ENCODE measurements around the gene RNF148.
"Not testable (repeated sequence)": the region's sequence is repeated elsewhere in the genome, so short reads cannot be mapped to it uniquely, and the experiment has no call there.

Gene RNF148

DNA sequence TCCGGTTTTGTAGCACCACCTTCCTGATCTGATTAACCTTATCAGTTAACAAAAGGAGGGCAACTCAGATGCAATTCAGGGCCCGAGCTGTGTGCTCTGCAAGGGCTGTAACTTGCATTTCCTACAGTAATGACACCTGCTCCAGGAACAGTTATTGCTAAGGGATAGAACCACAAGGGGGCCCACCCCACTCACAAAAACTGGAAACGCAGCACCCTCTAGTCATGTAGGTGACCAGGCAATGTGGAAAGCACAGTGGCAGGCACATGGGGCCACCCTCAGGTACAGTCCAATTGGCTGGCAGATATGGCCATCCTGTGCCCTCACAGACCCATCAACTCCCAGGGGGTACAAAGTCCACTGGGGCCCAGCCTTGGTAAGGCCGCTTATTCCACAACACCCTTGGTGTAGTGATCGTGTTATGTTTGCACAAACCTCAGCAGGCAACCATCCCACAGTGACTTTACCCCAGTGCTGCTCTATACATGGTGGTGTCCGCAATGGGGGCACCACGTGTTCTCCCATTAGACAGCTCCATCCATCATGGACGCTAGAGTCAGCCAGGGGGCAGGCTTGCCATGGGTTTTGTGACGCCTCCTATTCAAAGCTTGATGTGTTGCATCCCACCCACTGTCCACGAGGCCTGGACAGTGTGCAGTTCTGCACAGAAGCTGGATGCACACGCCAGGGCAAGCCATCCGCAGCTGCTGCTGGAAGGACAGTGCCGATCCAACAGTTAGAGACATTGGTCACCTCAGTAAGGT lies 13.2 kb downstream of the RNF148 start:
- no peak for DNase-seq

DNA sequence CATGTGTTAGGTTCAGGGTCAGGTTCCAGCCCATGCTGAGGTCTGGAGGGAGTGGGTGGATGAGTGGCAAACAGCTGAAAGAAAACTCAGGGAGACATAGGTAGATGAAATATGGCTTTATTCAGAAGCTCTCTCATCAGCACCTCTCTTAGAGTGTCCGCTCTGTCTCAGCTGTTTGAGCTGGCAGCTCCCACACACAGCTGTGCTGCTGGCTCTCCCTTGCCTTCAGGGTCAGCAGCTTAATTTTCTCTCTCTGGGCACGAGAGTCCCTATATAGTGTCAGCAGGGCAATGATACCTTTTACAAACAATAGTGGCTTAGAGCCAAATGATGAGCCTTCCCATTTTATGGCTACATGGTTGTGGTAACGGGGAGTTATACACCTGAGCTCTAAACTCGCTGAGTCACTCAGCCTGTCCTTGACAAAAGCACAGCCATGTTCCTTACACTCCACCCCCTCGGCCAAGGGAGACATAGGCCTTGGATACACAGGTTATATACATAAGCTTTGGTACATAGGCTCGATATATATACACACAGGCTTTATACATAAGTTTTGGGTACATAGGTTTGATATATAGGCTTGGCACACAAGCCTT lies 14.2 kb downstream of the RNF148 start:
- DNase-seq: no peak

DNA sequence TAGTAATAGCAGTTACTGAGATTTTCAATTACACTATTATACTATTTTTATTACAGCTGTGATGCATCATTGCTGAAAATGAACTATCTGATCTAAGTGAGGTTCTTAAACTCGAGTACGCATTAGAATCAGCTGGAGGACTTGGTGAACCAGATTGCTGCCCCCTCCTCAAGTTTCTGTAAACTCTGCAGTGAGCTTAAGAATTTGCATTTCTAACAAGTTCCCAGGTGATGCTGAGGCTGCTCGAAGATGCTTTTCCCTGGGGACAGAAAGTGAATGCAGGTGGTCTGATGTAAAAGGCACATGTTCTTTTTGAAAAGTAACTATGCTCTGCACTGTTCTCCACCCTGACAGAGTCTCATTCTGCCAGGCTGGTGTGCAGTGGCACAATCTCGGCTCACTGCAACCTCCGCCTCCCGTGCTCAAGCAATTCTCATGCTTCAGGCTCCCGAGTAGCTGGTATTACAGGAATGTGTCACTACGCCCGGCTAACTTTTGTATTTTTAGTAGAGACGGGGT lies 16.3 kb downstream of the RNF148 start:
- DNase-seq: no peak

DNA sequence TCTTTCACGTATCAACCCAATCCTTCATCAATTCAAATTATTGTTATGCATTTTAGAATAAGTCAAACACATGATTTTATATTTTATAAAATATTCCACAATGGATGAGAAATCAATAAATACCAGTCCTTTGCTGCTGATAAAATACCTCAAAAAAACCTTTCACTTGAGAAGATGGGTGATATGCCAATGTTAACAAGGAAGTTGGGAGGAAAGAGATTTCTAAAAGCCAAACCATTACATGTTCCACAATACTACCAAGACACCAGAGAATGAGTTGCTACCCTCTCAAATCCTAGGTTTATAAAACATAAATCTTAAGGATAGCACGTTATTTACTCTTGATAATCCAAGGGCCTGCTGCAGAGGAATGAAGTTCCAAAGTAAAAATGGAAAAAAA lies 18.2 kb downstream of the RNF148 start:
- DNase-seq: no peak

DNA sequence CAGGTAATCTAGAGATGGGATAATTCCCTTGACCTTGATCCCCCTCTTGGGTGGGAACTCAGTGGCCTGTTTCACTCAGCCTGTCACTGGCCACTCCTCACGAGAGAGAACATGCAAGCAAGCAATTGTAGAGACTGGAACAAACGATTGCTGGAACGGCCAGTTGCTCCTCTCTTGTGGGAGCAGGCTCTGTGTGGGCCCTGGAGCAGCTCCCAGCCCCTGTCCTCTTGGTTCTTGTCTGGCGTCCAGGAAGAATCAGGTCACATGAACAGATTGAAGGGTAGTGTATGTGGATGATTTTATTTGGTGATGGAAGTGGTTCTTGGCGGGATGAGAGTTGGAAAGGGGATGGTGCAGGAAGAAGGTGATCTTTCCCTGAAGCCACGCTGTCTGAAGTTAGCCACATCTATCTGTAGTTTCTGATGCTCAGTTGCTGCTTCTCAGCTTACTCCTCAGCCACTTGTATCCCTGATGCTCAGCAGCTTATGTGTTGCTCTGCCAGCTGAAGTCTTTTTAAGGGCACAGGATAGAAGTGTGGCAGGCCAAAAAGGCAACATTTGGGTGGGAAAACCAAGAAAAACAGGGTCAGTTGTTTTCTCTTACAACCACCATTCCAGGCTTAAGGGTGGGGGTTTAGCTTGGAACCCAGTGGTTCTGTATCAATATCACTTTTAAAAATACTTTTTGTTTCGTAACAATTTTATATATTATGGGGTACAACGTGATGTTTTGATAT lies 19.7 kb downstream of the RNF148 start:
- no peak for DNase-seq

DNA sequence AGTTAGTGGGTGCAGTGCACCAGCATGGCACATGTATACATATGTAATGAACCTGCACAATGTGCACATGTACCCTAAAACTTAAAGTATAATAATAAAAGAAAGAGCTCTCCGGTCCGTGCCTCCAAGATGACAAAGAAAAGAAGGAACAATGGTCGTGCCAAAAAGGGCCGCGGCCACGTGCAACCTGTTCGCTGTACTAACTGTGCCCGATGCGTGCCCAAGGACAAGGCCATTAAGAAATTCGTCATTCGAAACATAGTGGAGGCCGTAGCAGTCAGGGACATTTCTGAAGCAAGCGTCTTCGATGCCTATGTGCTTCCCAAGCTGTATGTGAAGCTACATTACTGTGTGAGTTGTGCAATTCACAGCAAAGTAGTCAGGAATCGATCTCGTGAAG lies 21.5 kb downstream of the RNF148 start:
- DNase-seq: not testable (repeated sequence)

DNA sequence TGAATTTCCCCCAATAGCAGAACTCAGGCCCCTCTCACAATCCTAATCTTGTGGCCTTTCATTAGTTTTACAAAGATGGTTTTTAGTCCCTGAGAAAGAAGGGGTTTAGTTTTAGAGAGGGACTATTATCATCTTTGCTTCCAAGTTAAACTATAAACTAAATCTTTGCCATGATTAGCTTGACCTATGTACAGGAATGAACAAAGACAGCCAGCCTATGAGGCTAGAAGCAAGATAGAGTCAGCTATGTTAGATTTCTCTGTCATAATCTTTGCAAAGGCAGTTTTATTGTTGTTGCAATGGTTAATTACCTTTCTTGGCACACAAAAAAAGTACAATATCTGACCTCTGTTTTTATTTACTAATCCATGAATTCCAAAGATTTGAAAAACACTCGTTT lies 22.9 kb downstream of the RNF148 start:
- no peak for DNase-seq

DNA sequence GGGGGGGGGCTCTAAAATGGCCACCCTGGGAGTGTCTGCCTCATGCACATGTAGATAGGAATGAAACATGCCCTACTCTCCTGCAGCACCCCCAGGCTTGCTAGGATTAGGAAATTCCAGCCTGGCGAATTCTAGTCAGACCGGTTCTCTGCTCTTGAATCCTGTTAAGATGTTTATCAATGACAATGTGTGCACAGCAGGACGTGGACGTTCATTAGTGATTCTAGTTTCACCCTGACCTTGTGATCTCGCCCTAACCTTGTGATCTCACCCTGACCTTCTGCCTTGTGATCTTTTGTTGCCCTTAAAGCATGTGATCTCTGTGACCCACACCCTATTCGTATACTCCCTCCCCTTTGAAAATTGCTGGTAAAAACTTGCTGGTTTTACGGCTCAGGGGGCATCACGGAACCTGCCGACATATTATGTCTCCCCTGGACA lies 23.4 kb downstream of the RNF148 start:
- DNase-seq: not testable (repeated sequence)

DNA sequence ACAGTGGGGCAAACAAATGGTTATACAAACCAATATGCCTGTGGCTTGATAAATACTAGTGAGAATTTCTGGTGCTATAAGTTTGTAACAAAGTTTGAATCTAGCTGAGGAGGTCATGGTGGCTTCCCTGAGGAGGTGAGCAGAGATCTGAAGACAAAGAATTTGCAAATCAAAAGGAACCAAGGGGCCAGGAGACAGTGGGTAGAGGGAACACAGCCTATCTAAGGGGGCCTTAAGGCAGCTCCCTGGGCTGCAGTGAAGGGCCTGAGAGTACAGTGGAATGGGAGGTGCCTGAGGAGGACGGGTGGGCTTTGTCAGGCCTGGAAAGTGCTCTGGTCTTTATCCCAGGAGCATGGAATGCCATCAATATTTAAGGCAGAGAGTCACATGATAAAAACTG lies 25.6 kb downstream of the RNF148 start:
- DNase-seq: no peak

DNA sequence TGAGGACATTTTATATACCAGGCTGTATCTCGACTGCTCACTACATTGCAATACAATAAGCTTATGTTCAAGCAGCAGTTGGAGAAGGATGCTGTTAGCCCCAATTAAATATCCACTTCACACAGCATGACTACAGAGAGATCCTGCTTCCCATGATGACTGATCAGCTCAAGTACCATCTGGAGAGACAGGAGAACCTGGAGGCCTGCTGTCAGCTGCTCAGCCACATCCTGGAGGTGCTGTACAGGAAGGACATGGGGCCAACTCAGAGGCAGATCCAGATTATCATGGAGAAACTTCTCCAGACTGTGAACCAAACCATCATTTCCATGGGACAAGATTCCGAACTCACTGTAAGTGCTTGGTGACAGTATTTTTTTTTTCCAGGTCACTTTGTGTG lies 26.3 kb downstream of the RNF148 start:
- no peak for DNase-seq

DNA sequence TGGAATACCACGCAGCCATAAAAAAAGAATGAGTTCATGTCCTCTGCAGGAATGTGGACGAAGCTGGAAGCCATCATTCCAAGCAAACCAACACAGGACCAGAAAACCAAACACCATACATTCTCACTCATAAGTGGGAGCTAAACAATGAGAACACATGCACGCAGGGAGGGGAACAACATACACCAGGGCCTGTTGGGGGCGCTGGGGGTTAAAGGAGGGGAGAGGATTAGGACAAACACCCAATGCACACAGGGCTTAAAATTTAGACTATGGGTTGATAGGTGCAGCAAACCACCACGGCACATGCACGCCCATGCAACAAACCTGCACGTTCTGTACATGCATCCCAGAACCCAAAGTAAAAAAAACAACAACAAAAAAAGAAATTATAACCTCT lies 27.1 kb downstream of the RNF148 start:
- no peak for DNase-seq

DNA sequence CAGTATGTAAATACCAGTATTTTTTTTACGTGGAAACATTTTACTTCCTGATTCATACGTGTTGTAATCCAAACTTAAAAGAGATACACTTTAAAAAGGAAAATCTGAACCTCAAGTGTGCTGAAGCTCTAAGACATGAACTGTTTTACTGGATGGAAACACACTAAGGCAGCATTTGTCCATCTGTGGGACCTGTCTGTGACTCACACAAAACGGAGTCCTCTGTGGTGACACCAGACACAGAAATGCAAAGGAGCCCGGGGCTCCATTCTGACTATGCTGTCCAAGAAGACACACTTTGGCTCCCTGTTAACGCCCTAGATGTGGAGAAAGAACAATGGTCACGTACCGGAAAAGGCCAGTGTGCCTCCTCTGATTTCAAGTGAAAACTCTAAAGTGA lies 27.7 kb downstream of the RNF148 start:
- DNase-seq: no peak

DNA sequence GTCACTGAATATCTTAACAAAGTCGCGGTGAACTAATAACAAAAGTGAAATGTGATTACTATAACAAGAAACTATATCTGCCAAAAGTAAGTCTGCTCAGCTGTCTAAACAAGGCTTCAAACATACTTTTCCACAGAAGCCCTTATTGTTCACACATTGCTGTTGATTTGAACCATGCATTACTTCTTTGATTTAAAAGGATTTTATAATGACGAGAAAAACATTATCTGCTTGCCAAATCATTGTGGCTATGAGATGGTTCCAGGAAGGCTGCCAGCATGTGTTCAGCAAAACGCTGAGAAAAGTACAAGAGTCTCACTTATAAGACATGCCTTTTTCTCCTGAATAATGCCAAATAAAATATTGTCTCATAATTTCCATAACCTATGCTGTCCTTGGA lies 28.2 kb downstream of the RNF148 start:
- DNase-seq: no peak

DNA sequence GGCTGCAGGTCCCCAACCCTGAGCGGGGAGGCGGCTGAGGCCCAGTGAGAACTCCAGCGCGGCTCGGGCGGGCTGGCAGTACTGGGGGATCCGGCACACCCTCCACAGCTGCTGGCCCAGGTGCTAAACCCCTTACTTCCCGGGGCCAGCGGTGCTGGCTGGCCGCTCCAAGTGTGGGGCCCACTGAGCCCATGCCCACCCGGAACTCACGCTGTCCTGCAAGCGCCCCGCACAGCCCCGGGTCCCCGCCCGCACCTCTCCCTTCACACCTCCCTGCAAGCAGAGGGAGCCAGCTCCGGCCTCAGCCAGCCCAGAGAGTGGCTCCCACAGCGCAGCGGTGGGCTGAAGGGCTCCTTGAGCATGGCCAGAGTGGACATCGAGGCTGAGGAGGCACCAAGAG lies 28.8 kb downstream of the RNF148 start:
- no peak for DNase-seq

DNA sequence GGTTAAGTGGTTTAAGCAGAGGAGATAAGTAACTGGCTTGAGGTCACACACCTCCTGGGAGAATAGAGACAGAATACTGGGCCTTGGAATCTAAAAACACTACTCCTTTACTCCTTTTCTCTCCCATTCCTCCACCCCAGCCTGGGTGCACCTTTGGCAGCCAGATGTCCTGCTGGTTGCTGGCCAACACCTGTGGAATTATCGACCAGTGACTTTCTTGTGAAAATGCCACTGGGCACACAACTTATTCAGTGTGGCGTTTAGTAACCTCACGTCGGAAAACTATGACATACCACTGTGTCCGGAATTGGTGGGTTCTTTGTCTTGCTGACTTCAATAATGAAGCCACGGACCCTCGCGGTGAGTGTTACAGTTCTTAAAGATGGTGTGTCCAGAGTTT lies 30.2 kb downstream of the RNF148 start:
- DNase-seq: no peak

DNA sequence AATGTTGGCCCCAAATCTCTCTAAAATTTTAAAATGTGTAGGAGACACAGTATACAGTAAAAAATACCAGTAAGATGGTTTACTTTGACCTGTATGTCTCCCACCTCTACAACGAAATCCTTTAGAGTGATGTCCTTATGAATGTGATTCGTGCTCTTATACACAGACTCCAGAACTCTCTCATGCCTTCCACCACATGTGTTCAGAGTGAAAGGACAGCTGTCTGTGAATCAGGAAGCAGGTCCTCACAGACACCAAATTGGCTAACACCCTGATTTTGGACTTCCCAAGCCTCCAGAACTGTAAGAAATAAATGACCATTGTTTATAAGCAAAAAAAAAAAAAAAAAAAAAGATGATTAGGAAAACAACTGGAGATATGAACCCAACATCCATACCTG lies 39.0 kb downstream of the RNF148 start:
- DNase-seq: no peak

DNA sequence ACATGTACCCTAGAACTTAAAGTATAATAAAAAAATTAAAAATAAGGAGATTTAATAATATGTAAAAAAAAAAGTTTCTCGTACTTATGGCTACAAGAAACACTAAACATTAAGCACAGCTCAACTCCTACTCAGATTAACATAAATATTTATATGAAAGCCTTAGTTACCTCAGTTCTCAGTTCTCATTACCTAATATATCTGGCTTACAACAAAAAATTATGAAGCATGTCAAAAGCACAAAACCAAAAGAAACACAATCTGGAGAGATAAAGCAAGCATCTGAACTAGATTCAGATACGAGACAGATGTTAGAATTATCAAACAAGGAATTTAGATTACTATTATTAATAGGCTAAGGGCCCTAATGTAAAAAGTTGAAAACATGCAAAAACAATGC lies 43.9 kb downstream of the RNF148 start:
- DNase-seq: no peak

DNA sequence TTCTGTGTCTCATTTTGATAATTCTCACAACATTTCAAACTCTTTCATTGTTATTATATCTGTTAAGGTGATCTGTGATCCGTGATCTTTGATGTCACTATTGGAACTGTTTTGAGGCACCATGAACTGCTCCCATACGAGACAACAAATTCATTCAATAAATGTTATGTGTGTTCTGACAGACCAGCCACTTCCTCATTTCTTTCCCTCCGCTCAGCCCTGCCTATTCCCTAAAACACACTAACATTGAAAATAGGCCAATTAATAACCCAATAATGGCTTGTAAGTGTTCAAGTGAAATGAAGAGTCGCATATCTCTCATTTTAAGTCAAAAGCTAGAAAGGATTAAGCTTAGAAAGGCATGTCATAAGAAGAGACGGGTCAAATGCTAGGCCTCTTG lies 49.0 kb downstream of the RNF148 start:
- no peak for DNase-seq

DNA sequence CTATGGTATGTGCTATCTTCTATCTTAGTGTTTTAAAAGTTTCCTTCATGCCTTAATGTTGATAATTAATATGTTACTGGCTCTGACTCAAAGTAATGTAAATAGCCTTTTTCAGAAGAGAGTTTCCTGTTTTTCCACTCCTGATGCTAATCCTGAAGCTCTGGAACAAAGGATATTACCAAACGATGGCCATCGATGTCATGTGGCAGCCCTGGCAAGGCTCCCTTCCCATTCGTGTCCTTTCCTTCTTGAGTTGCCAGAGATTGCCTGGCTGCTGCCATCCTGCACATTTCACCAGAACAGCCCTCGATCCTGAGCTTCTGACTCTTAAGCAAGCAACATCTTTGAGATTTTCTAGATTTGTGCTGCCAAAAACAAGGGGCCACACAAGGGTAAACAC lies 49.8 kb downstream of the RNF148 start:
- no peak for DNase-seq

All from stimulated activated CD4-positive, alpha-beta T cell treated with anti-CD3 and anti-CD28 coated beads, Interleukin-4, amount 100 ng/mL, for 24 hours (primary cell).